Measurements from ENCODE around the gene PDCD2L. TPM values are rescaled to one million over a fixed set of nuclear protein-coding genes. Genes with fewer than 3 reads are reported as not detected.
"Not testable (repeated sequence)": the region's sequence is repeated elsewhere in the genome, so short reads cannot be mapped to it uniquely, and the experiment has no call there.

Gene PDCD2L, protein sequence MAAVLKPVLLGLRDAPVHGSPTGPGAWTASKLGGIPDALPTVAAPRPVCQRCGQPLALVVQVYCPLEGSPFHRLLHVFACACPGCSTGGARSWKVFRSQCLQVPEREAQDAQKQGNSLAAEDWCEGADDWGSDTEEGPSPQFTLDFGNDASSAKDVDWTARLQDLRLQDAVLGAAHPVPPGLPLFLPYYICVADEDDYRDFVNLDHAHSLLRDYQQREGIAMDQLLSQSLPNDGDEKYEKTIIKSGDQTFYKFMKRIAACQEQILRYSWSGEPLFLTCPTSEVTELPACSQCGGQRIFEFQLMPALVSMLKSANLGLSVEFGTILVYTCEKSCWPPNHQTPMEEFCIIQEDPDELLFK
- total RNA-seq = 10.6 TPM
- long read RNA-seq, partial matches to known transcripts = 0 of 4 reads
- long read RNA-seq, other reads (novel, unspliced or antisense) = 1 of 4 reads

GRCh38 chr19:34404109-34404909 is at the start of gene PDCD2L:
Gene PDCD2L (plus strand): TSS chr19:34404399. CDS start chr19:34404431, 32 bp downstream.
- ATAC-seq (peak; percentile 95), DNase-seq (ENCODE audit: missing footprints) (peak; percentile 97)
- intact Hi-C loops (cut with DNase I) = no loop called here

DNA sequence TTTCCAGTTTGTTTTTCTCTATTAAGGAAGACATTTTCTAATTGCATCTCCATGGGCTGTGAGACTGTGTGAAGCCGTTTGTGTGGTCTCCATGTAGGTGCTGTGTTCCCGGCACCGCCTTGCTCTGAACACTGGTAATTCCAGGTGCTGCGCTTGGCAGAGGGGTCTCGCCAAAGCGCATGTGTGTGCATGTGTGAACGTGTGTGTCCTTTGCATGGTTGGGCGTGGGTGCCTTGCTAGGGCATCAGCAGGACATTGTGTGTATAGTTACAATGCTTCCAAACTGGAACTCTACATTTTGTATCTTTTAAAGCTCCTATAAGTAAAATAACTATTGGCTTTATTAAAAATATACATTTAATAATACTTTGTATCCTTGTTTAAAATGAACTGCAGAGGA is 49.0 kb upstream of the PDCD2L start:
- no peak for DNase-seq (ENCODE audit: missing footprints)
- intact Hi-C loops (cut with DNase I) = no loop called here
- ATAC-seq = no peak

- intact Hi-C loops (cut with DNase I) = no loop called here
- ATAC-seq (no peak), DNase-seq (ENCODE audit: missing footprints) (no peak)
These were observed 47.3 kb upstream of the PDCD2L start for GRCh38 chr19:34356875-34357274.

- no peak for ATAC-seq
- intact Hi-C loops (cut with DNase I) = no loop called here
- no peak for DNase-seq (ENCODE audit: missing footprints)
These were observed 46.8 kb upstream of the PDCD2L start for GRCh38 chr19:34357431-34357830.

GRCh38 chr19:34359140-34359953 is 44.9 kb upstream of the PDCD2L start:
- peak; percentile 98 for DNase-seq (ENCODE audit: missing footprints)
- intact Hi-C loops (cut with DNase I) = no loop called here
- ATAC-seq = peak; percentile 97

GRCh38 chr19:34359954-34360315 is 44.3 kb upstream of the PDCD2L start:
- DNase-seq (ENCODE audit: missing footprints) = no peak
- no peak for ATAC-seq
- intact Hi-C loops (cut with DNase I) = no loop called here

GRCh38 chr19:34360354-34360909 is 43.8 kb upstream of the PDCD2L start:
- no peak for DNase-seq (ENCODE audit: missing footprints)
- ATAC-seq = no peak
- intact Hi-C loops (cut with DNase I) = no loop called here

DNA sequence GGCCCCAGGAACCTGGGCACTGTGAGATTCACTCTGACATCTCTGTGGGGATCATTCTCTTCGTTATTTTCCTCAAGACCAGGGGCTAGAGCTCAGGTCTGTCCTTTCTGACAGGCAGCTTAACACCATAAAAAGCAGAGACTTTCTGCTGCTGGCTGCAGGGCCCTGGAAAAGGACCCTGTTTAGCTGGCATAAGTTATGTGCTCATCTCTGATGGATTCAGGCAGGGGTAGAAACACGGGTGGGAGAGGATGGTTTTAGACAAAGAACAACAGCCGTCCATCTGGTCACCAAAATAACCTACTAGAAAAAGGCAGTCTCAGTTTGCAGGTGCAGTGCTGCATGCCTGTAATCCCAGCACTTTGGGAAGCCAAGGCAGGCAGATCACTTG is 41.5 kb upstream of the PDCD2L start:
- no peak for DNase-seq (ENCODE audit: missing footprints)
- intact Hi-C loops (cut with DNase I) = no loop called here

DNA sequence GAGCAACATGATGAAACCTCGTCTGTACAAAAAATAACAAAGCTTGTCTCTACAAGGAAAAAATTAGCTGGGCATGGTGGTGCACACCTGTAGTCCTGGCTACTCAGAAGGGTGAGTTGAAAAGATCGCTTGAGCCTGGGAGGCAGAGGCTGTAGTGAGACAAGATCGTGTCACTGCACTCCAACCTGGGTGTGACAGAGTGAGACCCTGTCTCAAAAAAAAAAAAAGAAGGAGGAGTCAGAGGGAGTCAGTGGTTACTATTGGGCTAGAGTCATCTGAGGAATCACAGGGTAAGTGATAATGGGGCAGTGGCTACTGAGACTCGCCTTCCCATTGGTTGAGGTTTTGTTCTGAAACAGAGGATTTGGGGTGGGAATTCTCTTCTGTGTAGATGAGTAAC is 41.1 kb upstream of the PDCD2L start:
- ATAC-seq (no peak), DNase-seq (ENCODE audit: missing footprints) (no peak)
- intact Hi-C loops (cut with DNase I) = no loop called here

More for the DNA sequence above, 41.5 kb upstream of the PDCD2L start:
- ATAC-seq = no peak

GRCh38 chr19:34363930-34364329 is 40.3 kb upstream of the PDCD2L start:
- DNase-seq (ENCODE audit: missing footprints) = no peak
- no peak for ATAC-seq
- intact Hi-C loops (cut with DNase I) = no loop called here

DNA sequence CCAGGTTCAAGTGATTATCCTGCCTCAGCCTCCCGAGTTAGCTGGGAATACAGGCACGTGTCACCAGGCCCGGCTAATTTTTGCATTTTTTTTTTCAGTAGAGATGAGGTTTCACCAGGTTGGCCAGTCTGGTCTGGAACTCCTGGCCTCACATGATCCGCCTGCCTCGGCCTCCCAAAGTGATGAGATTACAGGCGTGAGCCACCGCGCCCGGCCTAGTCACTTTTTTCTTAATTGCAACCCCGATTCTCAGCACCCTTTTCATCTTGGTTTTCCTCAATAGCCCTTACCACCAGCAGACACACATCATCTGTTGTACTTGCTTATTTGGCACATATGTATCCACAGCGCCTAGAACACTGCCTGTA is 39.8 kb upstream of the PDCD2L start:
- intact Hi-C loops (cut with DNase I) = no loop called here
- DNase-seq (ENCODE audit: missing footprints) (no peak), ATAC-seq (no peak)

GRCh38 chr19:34364830-34365462 is 39.3 kb upstream of the PDCD2L start, which contains the start of gene GPI:
Gene GPI (plus strand): TSS chr19:34365196. CDS start chr19:34365267, 71 bp downstream.
- ATAC-seq = peak; percentile 87
- intact Hi-C loops (cut with DNase I) = no loop called here
- DNase-seq (ENCODE audit: missing footprints) = peak; percentile 87

GRCh38 chr19:34365463-34366401 is 38.5 kb upstream of the PDCD2L start:
- peak; percentile 82 for DNase-seq (ENCODE audit: missing footprints)
- intact Hi-C loops (cut with DNase I) = no loop called here
- ATAC-seq = peak; percentile 48

DNA sequence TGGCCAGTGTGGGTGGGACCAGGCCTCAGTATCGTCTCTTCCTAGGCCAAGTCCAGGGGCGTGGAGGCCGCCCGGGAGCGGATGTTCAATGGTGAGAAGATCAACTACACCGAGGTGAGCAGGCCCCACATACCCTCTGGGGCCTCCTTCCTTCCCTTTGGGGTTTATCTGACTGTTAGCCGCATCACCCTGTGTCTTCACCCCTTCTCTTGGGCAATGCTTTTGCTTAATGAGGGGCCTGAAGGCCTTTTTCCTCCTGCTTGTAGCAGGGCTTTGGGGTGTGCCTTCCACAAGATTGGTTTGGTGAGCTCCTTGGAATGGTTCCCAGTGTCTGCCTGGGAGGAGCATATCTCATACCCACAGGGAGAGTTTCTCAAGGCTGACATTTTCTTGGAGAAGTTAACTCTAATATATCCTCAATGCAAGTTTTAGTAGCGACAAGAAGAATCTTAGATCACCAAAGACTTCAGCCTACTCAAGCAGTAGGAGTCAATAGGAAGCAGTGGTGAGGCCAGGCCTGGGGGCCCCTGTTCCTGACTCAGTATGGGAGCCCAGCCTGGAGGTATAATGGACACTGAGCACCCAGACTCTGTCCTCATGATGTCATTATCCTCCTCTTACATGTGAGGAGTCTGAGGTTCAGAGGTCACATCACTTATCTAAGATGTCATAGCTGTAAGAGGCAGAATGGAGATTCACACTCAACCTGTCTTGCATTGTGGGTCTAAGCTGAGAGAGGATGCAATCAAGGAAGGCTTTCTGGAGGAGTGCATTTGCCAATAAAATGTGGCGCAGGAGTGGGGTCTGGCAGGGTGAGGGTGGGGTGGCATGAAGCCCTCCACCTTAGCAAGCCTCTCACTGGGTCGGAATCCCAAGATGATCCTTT is 37.2 kb upstream of the PDCD2L start:
- DNase-seq (ENCODE audit: missing footprints) = no peak
- no peak for ATAC-seq
- intact Hi-C loops (cut with DNase I) = no loop called here

GRCh38 chr19:34367624-34367957 is 36.6 kb upstream of the PDCD2L start:
- ATAC-seq (no peak), DNase-seq (ENCODE audit: missing footprints) (no peak)
- intact Hi-C loops (cut with DNase I) = no loop called here

DNA sequence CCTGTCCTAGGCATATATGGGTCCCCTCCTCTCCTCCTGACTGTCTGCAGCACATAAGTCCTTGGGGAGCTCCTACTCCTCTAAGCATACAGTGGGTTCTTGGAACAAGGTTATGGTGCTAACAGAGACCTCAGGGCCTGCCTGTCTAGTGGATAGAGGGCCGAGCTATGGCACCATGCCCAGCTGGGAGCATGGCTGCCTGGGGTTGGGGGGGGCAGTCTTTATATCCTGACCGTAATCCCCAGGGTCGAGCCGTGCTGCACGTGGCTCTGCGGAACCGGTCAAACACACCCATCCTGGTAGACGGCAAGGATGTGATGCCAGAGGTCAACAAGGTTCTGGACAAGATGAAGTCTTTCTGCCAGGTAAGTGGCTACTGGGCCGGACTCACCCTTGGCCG is 35.9 kb upstream of the PDCD2L start:
- ATAC-seq (no peak), DNase-seq (ENCODE audit: missing footprints) (no peak)
- intact Hi-C loops (cut with DNase I) = no loop called here

DNA sequence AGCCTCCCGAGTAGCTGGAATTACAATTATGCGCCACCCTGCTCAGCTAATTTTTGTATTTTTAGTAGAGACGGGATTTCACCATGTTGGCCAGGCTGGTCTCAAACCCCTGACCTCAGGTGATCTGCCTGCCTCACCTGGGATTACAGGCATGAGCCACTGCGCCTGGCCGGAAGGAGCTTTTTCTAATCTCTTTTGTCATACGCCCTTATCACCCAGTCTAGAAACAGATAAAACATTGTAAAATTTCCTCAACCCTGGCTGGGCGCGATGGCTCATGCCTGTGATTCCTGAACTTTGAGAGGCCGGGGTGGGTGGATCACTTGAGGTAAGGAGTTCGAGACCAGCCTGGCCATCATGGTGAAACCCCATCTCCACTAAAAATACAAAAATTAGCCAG is 35.0 kb upstream of the PDCD2L start:
- intact Hi-C loops (cut with DNase I); ATAC-seq; DNase-seq (ENCODE audit: missing footprints): not testable (repeated sequence)

Measured in Right ventricle myocardium inferior (tissue), 1 donor.